Measurements from ENCODE around the gene LRRN3. TPM values are rescaled to one million over a fixed set of nuclear protein-coding genes. Genes with fewer than 3 reads are reported as not detected.

Gene LRRN3
- 1 to 10 TPM; 1.6 to 3.0 TPM for total RNA-seq

DNA sequence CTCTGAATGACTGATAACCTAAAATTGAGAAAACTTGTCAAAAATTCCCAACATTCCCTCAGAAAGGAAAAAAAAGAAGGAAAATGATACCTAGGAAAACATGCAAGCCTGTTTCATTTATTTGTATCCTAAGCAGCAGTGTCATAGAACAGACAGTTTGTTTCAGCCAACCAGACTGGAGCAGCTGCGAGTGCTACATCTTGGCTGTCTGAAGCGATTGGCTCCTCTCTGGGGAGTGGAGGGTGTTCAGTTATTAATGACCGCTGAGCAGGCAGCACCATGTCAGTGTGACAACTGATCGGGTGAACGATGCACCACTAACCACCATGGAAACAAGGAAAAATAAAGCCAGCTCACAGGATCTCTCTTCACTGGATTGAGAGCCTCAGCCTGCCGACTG, at the start of gene LRRN3:
Gene LRRN3 (plus strand): TSS at position 282 of the 400 bp plus-strand sequence. CDS start 31,646 bp downstream, outside the sequence.
- ATAC-seq (ENCODE audit: insufficient number of reproducible peaks, low FRiP score, low read depth) (no peak), DNase-seq (ENCODE audit: low spot score) (no peak)
- Histone ChIP-seq H3K27ac (no peak within 1 kb of the TSS), H3K9me3 (no peaks in the 10 kb centered on the region), H3K4me3 (peak within 1 kb of the TSS; percentile 67), H3K27me3 (replicated peaks; ENCODE audit: insufficient read depth) (no peaks in the 10 kb centered on the region), H3K36me3 (no peaks in the 10 kb centered on the region), H3K4me1 (ENCODE audit: control insufficient read depth in 1 of 2, low read depth in 2 of 2) (peaks cover 8 to 25% of the 10 kb centered on the region in 2 donors)
- TF ChIP-seq, protein P1, sequence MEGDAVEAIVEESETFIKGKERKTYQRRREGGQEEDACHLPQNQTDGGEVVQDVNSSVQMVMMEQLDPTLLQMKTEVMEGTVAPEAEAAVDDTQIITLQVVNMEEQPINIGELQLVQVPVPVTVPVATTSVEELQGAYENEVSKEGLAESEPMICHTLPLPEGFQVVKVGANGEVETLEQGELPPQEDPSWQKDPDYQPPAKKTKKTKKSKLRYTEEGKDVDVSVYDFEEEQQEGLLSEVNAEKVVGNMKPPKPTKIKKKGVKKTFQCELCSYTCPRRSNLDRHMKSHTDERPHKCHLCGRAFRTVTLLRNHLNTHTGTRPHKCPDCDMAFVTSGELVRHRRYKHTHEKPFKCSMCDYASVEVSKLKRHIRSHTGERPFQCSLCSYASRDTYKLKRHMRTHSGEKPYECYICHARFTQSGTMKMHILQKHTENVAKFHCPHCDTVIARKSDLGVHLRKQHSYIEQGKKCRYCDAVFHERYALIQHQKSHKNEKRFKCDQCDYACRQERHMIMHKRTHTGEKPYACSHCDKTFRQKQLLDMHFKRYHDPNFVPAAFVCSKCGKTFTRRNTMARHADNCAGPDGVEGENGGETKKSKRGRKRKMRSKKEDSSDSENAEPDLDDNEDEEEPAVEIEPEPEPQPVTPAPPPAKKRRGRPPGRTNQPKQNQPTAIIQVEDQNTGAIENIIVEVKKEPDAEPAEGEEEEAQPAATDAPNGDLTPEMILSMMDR (IDR thresholded peaks at IDR 0.05), result no peak

DNA sequence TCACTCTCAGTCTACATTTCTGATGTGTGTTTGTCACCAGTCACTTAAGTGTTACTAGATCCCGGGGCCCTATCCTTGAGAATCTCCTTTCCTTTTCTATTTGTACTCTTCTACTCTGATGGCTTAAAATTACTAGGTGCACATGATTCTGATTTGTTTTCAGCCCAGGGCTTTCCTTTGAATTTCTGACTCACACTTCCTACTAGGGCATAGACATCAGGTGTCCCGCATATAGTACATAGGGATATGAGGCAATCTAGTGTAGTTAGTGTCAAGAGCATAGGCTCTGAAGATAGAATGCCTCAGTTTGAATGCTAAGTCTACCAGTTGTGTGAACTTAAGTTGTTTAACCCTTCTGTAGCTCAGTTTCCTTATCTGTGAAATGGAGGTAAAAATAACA, 49.4 kb upstream of the LRRN3 start:
- peaks cover 0 to 7% of the 10 kb centered on the region in 2 donors for H3K4me1 ChIP-seq (ENCODE audit: control insufficient read depth in 1 of 2, low read depth in 2 of 2)
- no peaks in the 10 kb centered on the region for H3K36me3 ChIP-seq
- H3K4me3 ChIP-seq, result no peak overlapping the region
- no peaks in the 10 kb centered on the region for H3K27me3 ChIP-seq (replicated peaks; ENCODE audit: insufficient read depth)
- TF ChIP-seq, protein P1 (IDR thresholded peaks at IDR 0.05), result no peak
- no peaks in the 10 kb centered on the region for H3K9me3 ChIP-seq
- ATAC-seq (ENCODE audit: insufficient number of reproducible peaks, low FRiP score, low read depth) (no peak), DNase-seq (ENCODE audit: low spot score) (no peak)
- no peak overlapping the region for H3K27ac ChIP-seq

DNA sequence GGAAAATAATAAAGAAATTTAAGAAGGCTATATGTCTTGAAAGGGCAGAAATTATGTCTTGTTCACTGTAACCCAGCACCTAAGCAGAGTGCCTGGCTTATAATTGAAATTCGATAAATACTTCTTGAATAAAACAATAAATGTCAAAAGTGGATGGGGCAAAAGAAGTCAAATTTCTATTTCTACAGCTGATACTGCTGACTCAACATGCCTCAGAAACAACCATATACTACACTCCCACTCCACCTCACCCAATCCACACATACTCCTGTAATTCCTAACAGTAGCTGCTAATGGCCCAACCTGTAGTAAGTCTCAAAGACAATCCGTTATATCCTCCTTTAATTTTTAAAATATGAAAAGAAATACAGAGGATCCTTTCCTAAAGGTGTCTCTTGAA, 48.1 kb upstream of the LRRN3 start:
- H3K27ac ChIP-seq, result no peak overlapping the region
- DNase-seq (ENCODE audit: low spot score) (no peak), ATAC-seq (ENCODE audit: insufficient number of reproducible peaks, low FRiP score, low read depth) (no peak)
- TF ChIP-seq, protein P1 (IDR thresholded peaks at IDR 0.05), result no peak
- H3K36me3 ChIP-seq, result no peaks in the 10 kb centered on the region
- H3K27me3 ChIP-seq (replicated peaks; ENCODE audit: insufficient read depth), result no peaks in the 10 kb centered on the region
- no peak overlapping the region for H3K4me3 ChIP-seq
- H3K9me3 ChIP-seq, result no peaks in the 10 kb centered on the region
- peaks cover 0 to 7% of the 10 kb centered on the region in 2 donors for H3K4me1 ChIP-seq (ENCODE audit: control insufficient read depth in 1 of 2, low read depth in 2 of 2)

DNA sequence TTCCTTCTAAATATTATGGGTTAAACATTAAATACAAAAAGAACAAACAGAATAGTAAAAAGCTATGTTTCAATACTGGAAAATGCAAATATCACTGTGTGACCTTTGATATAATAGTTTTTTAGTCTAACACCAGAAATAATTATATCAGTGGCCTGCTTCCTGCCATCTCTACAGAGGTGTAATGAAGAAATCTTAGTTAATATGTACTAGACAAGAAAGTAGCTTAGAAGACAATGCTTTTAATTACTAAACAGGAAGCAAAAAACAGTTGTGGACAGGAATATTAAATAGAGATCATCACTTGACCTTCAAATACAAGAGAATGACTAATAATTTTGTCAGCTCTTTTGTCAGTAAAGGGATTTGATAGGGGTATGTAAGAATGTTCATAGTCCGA, 47.4 kb upstream of the LRRN3 start:
- DNase-seq (ENCODE audit: low spot score) (no peak), ATAC-seq (ENCODE audit: insufficient number of reproducible peaks, low FRiP score, low read depth) (no peak)
- Histone ChIP-seq H3K4me3 (no peak overlapping the region), H3K27me3 (replicated peaks; ENCODE audit: insufficient read depth) (no peaks in the 10 kb centered on the region), H3K27ac (no peak overlapping the region), H3K9me3 (no peaks in the 10 kb centered on the region), H3K4me1 (ENCODE audit: control insufficient read depth in 1 of 2, low read depth in 2 of 2) (peaks cover 0 to 7% of the 10 kb centered on the region in 2 donors), H3K36me3 (no peaks in the 10 kb centered on the region)
- TF ChIP-seq, protein P1 (IDR thresholded peaks at IDR 0.05), result no peak

DNA sequence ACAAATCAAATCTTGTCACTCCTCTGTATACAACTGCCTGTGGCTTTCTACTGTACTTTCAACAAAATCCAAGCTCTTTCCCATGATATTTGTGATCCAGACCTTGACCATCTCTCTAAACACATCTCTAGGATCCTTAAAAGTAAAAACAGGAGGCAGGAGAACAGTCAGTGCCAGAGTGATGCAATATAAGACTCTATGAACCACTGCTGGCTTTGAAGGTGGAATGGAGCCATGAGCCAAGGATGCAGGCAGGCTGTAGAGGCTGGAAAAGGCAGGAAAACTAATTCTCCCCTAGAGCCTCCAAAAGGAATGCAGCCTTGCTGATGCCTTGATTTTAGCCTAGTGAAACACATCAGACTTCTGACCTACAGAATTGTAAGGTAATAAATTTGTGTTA, 45.5 kb upstream of the LRRN3 start:
- TF ChIP-seq, protein P1 (IDR thresholded peaks at IDR 0.05), result no peak
- peaks cover 0 to 7% of the 10 kb centered on the region in 2 donors for H3K4me1 ChIP-seq (ENCODE audit: control insufficient read depth in 1 of 2, low read depth in 2 of 2)
- DNase-seq (ENCODE audit: low spot score), result no peak
- no peaks in the 10 kb centered on the region for H3K9me3 ChIP-seq
- H3K36me3 ChIP-seq, result no peaks in the 10 kb centered on the region
- H3K27me3 ChIP-seq (replicated peaks; ENCODE audit: insufficient read depth), result no peaks in the 10 kb centered on the region
- H3K4me3 ChIP-seq, result no peak overlapping the region
- H3K27ac ChIP-seq, result no peak overlapping the region
- no peak for ATAC-seq (ENCODE audit: insufficient number of reproducible peaks, low FRiP score, low read depth)
